Parathyroid adenoma (tissue), 2 donors: ENCODE results near the gene ERN1.

Experiments
- H2AFZ ChIP-seq: fragments of 300-600 bp; sonication (generic); one replicate; pipeline ENCODE4 v1.7.0; 2017; ENCODE audit warnings: antibody characterized with exemption, mild to moderate bottlenecking
- H3K27ac ChIP-seq: fragments of 300-600 bp; sonication (generic); one replicate; pipeline ENCODE4 v1.7.0; 2017
- H3K27me3 ChIP-seq: fragments of 300-600 bp; sonication (generic); one replicate; pipeline ENCODE4 v1.7.0; 2017; ENCODE audit warnings: low read length; ENCODE audit not compliant: control insufficient read depth, insufficient read depth
- H3K36me3 ChIP-seq: fragments of 300-600 bp; sonication (generic); one replicate; pipeline ENCODE4 v1.7.0; 2017; ENCODE audit warnings: low read length; ENCODE audit not compliant: control insufficient read depth, insufficient read depth
- H3K4me1 ChIP-seq: fragments of 300-600 bp; sonication (generic); one replicate; pipeline ENCODE4 v1.7.0; 2017; ENCODE audit warnings: control low read depth
- H3K4me2 ChIP-seq: fragments of 300-600 bp; sonication (generic); one replicate; pipeline ENCODE4 v1.7.0; 2017; ENCODE audit warnings: low read length
- H3K4me3 ChIP-seq: fragments of 300-600 bp; sonication (generic); one replicate; pipeline ENCODE4 v1.7.0; 2017; ENCODE audit warnings: low read depth, low read length
- H3K79me2 ChIP-seq: fragments of 300-600 bp; sonication (generic); one replicate; pipeline ENCODE4 v1.7.0; 2017; ENCODE audit warnings: control low read depth
- H3K9ac ChIP-seq: fragments of 300-600 bp; sonication (generic); one replicate; pipeline ENCODE4 v1.7.0; 2017; ENCODE audit warnings: mild to moderate bottlenecking
- H3K9me3 ChIP-seq: fragments of 300-600 bp; sonication (generic); one replicate; pipeline ENCODE4 v1.7.0; 2017; ENCODE audit warnings: low read length; ENCODE audit not compliant: control insufficient read depth
- CTCF ChIP-seq: fragments of 300-600 bp; sonication (generic); IDR thresholded peaks from one replicate; pipeline ENCODE4 v1.7.0; 2017; ENCODE audit warnings: antibody characterized with exemption, mild to moderate bottlenecking
- donor health status: primary hyperparathyroidism.

The ERN1 gene

GRCh38 chr17:64056269-64057005, 73.5 kb downstream of the ERN1 start:
- Histone ChIP-seq H3K4me3 (no peak overlapping the region), H3K79me2 (no peaks in the 10 kb centered on the region), H3K36me3 (no peaks in the 10 kb centered on the region), H3K27me3 (no peaks in the 10 kb centered on the region), H3K9me3 (no peaks in the 10 kb centered on the region), H3K27ac (no peak overlapping the region), H3K9ac (no peak overlapping the region), H2AFZ (no peak overlapping the region), H3K4me2 (no peak overlapping the region), H3K4me1 (no peaks in the 10 kb centered on the region)
- no peak for TF ChIP-seq CTCF

- Histone ChIP-seq H3K4me3 (no peak overlapping the region), H3K27me3 (no peaks in the 10 kb centered on the region), H3K27ac (no peak overlapping the region), H3K79me2 (no peaks in the 10 kb centered on the region), H3K4me2 (no peak overlapping the region), H2AFZ (no peak overlapping the region), H3K9ac (no peak overlapping the region), H3K36me3 (no peaks in the 10 kb centered on the region), H3K4me1 (no peaks in the 10 kb centered on the region), H3K9me3 (no peaks in the 10 kb centered on the region)
- TF ChIP-seq CTCF, result no peak
These were observed 74.5 kb downstream of the ERN1 start for GRCh38 chr17:64055183-64056142.

GRCh38 chr17:64054304-64054703, 75.6 kb downstream of the ERN1 start:
- no peak overlapping the region for H3K4me3 ChIP-seq
- no peak overlapping the region for H3K9ac ChIP-seq
- TF ChIP-seq CTCF, result no peak
- no peaks in the 10 kb centered on the region for H3K27me3 ChIP-seq
- no peak overlapping the region for H2AFZ ChIP-seq
- H3K36me3 ChIP-seq, result no peaks in the 10 kb centered on the region
- no peaks in the 10 kb centered on the region for H3K79me2 ChIP-seq
- H3K9me3 ChIP-seq, result no peaks in the 10 kb centered on the region
- no peak overlapping the region for H3K27ac ChIP-seq
- H3K4me1 ChIP-seq, result no peaks in the 10 kb centered on the region
- no peak overlapping the region for H3K4me2 ChIP-seq

- H3K4me2 ChIP-seq, result no peak overlapping the region
- TF ChIP-seq CTCF, result no peak
- no peaks in the 10 kb centered on the region for H3K4me1 ChIP-seq
- no peak overlapping the region for H3K27ac ChIP-seq
- no peak overlapping the region for H3K9ac ChIP-seq
- no peaks in the 10 kb centered on the region for H3K79me2 ChIP-seq
- no peak overlapping the region for H2AFZ ChIP-seq
- H3K27me3 ChIP-seq, result no peaks in the 10 kb centered on the region
- H3K36me3 ChIP-seq, result no peaks in the 10 kb centered on the region
- H3K9me3 ChIP-seq, result no peaks in the 10 kb centered on the region
- H3K4me3 ChIP-seq, result no peak overlapping the region
These were observed 76.8 kb downstream of the ERN1 start for GRCh38 chr17:64053101-64053500.
